Liver (tissue), 3 donors: ENCODE results near the gene FBXO4.

Experiments
- EGR1 ChIP-seq, 2 donors: IDR thresholded peaks; 2 replicates each; pipeline ENCODE4 v1.6.1; 2016 to 2018; ENCODE audit warnings: antibody characterized with exemption in 2 of 2, low read depth in 2 of 2
- FOXA1 ChIP-seq: IDR thresholded peaks from 2 replicates; pipeline ENCODE4 v1.6.1; 2016; ENCODE audit warnings: antibody characterized with exemption
- HNF4G ChIP-seq: IDR thresholded peaks from 2 replicates; pipeline ENCODE4 v1.6.1; 2016; ENCODE audit warnings: antibody characterized with exemption
- JUND ChIP-seq, 2 donors: IDR thresholded peaks; 2 replicates each; pipeline ENCODE4 v1.6.1; 2016; ENCODE audit warnings: antibody characterized with exemption in 2 of 2
- RAD21 ChIP-seq, 2 donors: IDR thresholded peaks; 2 replicates each; pipeline ENCODE4 v1.6.1; 2016; ENCODE audit warnings: antibody characterized with exemption in 2 of 2, mild to moderate bottlenecking in 2 of 2
- SP1 ChIP-seq: IDR thresholded peaks from 2 replicates; pipeline ENCODE4 v1.6.1; 2018; ENCODE audit warnings: antibody characterized with exemption, mild to moderate bottlenecking
- TAF1 ChIP-seq: conservative IDR thresholded peaks from 2 replicates; pipeline ENCODE4 v1.6.1; 2016; ENCODE audit warnings: antibody characterized with exemption, mild to moderate bottlenecking
- YY1 ChIP-seq: IDR thresholded peaks from 2 replicates; pipeline ENCODE4 v1.6.1; 2016; ENCODE audit warnings: antibody characterized with exemption, mild to moderate bottlenecking
- TF ChIP-seq, protein P1 (sequence below): fragments of 150-350 bp; IDR thresholded peaks from 2 replicates; pipeline ENCODE4 v1.5.1; 2017; ENCODE audit warnings: improper control_type of control experiment, low read depth, low read length; ENCODE audit not compliant: missing input control
- TF ChIP-seq, protein P2 (sequence below): IDR thresholded peaks from 2 replicates; pipeline ENCODE4 v1.6.1; 2016; ENCODE audit warnings: antibody characterized with exemption, mild to moderate bottlenecking
- TF ChIP-seq, protein P3 (sequence below): IDR thresholded peaks from 2 replicates; pipeline ENCODE4 v1.6.1; 2016; ENCODE audit warnings: antibody characterized with exemption
- TF ChIP-seq, protein P4 (sequence below): IDR thresholded peaks from 2 replicates; pipeline ENCODE4 v1.6.1; 2016; ENCODE audit warnings: antibody characterized with exemption
- TF ChIP-seq, protein P5 (sequence below): IDR thresholded peaks from 2 replicates; pipeline ENCODE4 v1.6.1; 2016; ENCODE audit warnings: antibody characterized with exemption
- donor health status: healthy.
- donor health status: healthy.

DNA sequence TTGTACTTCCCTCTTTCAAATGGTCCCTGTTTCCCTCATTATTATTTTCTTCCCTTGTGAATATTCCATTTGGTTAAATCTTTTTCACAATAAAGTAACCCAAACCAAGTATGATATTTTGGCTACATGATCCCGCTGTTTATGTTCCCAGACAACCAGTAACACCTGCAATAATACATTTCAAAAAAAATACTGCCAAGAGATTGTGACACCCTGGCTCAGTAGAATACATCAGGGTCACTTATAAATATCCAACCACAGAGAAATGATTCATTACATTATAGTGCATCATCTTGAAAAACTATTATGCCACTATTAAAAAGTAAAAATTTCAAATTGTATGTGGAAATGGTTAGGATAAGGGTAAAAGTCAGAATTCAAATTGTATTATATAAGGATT is 47.7 kb upstream of the FBXO4 start:
- TF ChIP-seq, protein P1, sequence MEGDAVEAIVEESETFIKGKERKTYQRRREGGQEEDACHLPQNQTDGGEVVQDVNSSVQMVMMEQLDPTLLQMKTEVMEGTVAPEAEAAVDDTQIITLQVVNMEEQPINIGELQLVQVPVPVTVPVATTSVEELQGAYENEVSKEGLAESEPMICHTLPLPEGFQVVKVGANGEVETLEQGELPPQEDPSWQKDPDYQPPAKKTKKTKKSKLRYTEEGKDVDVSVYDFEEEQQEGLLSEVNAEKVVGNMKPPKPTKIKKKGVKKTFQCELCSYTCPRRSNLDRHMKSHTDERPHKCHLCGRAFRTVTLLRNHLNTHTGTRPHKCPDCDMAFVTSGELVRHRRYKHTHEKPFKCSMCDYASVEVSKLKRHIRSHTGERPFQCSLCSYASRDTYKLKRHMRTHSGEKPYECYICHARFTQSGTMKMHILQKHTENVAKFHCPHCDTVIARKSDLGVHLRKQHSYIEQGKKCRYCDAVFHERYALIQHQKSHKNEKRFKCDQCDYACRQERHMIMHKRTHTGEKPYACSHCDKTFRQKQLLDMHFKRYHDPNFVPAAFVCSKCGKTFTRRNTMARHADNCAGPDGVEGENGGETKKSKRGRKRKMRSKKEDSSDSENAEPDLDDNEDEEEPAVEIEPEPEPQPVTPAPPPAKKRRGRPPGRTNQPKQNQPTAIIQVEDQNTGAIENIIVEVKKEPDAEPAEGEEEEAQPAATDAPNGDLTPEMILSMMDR = no peak
- TF ChIP-seq, protein P2, sequence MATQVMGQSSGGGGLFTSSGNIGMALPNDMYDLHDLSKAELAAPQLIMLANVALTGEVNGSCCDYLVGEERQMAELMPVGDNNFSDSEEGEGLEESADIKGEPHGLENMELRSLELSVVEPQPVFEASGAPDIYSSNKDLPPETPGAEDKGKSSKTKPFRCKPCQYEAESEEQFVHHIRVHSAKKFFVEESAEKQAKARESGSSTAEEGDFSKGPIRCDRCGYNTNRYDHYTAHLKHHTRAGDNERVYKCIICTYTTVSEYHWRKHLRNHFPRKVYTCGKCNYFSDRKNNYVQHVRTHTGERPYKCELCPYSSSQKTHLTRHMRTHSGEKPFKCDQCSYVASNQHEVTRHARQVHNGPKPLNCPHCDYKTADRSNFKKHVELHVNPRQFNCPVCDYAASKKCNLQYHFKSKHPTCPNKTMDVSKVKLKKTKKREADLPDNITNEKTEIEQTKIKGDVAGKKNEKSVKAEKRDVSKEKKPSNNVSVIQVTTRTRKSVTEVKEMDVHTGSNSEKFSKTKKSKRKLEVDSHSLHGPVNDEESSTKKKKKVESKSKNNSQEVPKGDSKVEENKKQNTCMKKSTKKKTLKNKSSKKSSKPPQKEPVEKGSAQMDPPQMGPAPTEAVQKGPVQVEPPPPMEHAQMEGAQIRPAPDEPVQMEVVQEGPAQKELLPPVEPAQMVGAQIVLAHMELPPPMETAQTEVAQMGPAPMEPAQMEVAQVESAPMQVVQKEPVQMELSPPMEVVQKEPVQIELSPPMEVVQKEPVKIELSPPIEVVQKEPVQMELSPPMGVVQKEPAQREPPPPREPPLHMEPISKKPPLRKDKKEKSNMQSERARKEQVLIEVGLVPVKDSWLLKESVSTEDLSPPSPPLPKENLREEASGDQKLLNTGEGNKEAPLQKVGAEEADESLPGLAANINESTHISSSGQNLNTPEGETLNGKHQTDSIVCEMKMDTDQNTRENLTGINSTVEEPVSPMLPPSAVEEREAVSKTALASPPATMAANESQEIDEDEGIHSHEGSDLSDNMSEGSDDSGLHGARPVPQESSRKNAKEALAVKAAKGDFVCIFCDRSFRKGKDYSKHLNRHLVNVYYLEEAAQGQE = no peak
- TF ChIP-seq, protein P3, sequence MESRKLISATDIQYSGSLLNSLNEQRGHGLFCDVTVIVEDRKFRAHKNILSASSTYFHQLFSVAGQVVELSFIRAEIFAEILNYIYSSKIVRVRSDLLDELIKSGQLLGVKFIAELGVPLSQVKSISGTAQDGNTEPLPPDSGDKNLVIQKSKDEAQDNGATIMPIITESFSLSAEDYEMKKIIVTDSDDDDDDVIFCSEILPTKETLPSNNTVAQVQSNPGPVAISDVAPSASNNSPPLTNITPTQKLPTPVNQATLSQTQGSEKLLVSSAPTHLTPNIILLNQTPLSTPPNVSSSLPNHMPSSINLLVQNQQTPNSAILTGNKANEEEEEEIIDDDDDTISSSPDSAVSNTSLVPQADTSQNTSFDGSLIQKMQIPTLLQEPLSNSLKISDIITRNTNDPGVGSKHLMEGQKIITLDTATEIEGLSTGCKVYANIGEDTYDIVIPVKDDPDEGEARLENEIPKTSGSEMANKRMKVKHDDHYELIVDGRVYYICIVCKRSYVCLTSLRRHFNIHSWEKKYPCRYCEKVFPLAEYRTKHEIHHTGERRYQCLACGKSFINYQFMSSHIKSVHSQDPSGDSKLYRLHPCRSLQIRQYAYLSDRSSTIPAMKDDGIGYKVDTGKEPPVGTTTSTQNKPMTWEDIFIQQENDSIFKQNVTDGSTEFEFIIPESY = no peak
- TF ChIP-seq JUND (IDR thresholded peaks at IDR 0.05) (no peak), YY1 (no peak), SP1 (no peak), FOXA1 (no peak), EGR1 (IDR thresholded peaks at IDR 0.05; ENCODE audit: low read depth in 2 of 2) (no peak), HNF4G (no peak), TAF1 (no peak), RAD21 (IDR thresholded peaks at IDR 0.05) (no peak)
- TF ChIP-seq, protein P4, sequence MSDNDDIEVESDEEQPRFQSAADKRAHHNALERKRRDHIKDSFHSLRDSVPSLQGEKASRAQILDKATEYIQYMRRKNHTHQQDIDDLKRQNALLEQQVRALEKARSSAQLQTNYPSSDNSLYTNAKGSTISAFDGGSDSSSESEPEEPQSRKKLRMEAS = no peak
- TF ChIP-seq, protein P5, sequence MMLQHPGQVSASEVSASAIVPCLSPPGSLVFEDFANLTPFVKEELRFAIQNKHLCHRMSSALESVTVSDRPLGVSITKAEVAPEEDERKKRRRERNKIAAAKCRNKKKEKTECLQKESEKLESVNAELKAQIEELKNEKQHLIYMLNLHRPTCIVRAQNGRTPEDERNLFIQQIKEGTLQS = no peak
